ENCODE data around the gene GAS5. TPM values are rescaled to one million over a fixed set of nuclear protein-coding genes. Genes with fewer than 3 reads are reported as not detected.

The GAS5 gene
- total RNA-seq, 1 experiment from 2014 or later = 112 TPM

- Histone ChIP-seq H3K4me3 (ENCODE audit: low read length) (peak overlapping the region; percentile 100), H3F3A (ENCODE audit: low read length, unreplicated experiment) (peaks cover 35% of the 10 kb centered on the region), H4K20me1 (ENCODE audit: low read length) (peaks cover 44% of the 10 kb centered on the region), H3K27me3 (ENCODE audit: low read length) (no peaks in the 10 kb centered on the region), H3K79me2 (ENCODE audit: low read length) (peaks cover 29% of the 10 kb centered on the region), H3K9me3 (ENCODE audit: low read length) (no peaks in the 10 kb centered on the region), H3K36me3 (ENCODE audit: low read depth, low read length) (peaks cover 51% of the 10 kb centered on the region), H2AFZ (ENCODE audit: low read length) (no peak overlapping the region), H3K27ac (ENCODE audit: low read length) (no peak overlapping the region), H3K9ac (ENCODE audit: low read length) (no peak overlapping the region), H3K4me2 (ENCODE audit: low read length) (peak overlapping the region; percentile 99), H3K9me2 (replicated peaks; ENCODE audit: low read length) (no peaks in the 10 kb centered on the region), H3K4me1 (ENCODE audit: insufficient read depth, low read length) (peaks cover 16% of the 10 kb centered on the region)
- DNase-seq (no peak), ATAC-seq (no peak)
- POLR2A ChIA-PET (ENCODE audit: unreplicated experiment) = no interaction called here
- intact Hi-C loops (cut with micrococcal nuclease) = no loop called here
- TF ChIP-seq EZH2 (IDR thresholded peaks at IDR 0.05; ENCODE audit: low read length, unreplicated experiment) (no peak), CTCF (conservative IDR thresholded peaks at IDR 0.05; ENCODE audit: low read depth, low read length) (no peak), EZH2phosphoT487 (IDR thresholded peaks at IDR 0.05; ENCODE audit: borderline replicate concordance, low read length) (no peak)
- BruUV-seq (replicated peaks) = no TSS peak
- CTCF ChIA-PET = no interaction called here
Measured at GRCh38 chr1:173864179-173864867, 3.5 kb downstream of the GAS5 start.

- H3K9ac ChIP-seq (ENCODE audit: low read length) = no peak overlapping the region
- no peak for DNase-seq
- peaks cover 44% of the 10 kb centered on the region for H4K20me1 ChIP-seq (ENCODE audit: low read length)
- no peak for ATAC-seq
- no peak overlapping the region for H2AFZ ChIP-seq (ENCODE audit: low read length)
- peaks cover 12% of the 10 kb centered on the region; the same call in 1 of the 2 replicates for H3K4me1 ChIP-seq (ENCODE audit: insufficient read depth, low read length)
- H3F3A ChIP-seq (ENCODE audit: low read length, unreplicated experiment) = peaks cover 35% of the 10 kb centered on the region
- no TSS peak for BruUV-seq (replicated peaks)
- H3K27me3 ChIP-seq (ENCODE audit: low read length) = no peaks in the 10 kb centered on the region
- no peak overlapping the region for H3K4me3 ChIP-seq (ENCODE audit: low read length)
- no peak overlapping the region for H3K4me2 ChIP-seq (ENCODE audit: low read length)
- H3K9me2 ChIP-seq (replicated peaks; ENCODE audit: low read length) = no peaks in the 10 kb centered on the region
- POLR2A ChIA-PET (ENCODE audit: unreplicated experiment) = interaction anchor here (0.5 kb wide), 1 partner anchor 163 kb away, joined by 5 read pairs; no protein-coding TSS in a partner anchor
- H3K27ac ChIP-seq (ENCODE audit: low read length) = no peak overlapping the region
- H3K36me3 ChIP-seq (ENCODE audit: low read depth, low read length) = peaks cover 51% of the 10 kb centered on the region
- no peak for TF ChIP-seq CTCF (conservative IDR thresholded peaks at IDR 0.05; ENCODE audit: low read depth, low read length)
- TF ChIP-seq EZH2 (IDR thresholded peaks at IDR 0.05; ENCODE audit: low read length, unreplicated experiment) = no peak
- no peak for TF ChIP-seq EZH2phosphoT487 (IDR thresholded peaks at IDR 0.05; ENCODE audit: borderline replicate concordance, low read length)
- H3K9me3 ChIP-seq (ENCODE audit: low read length) = no peaks in the 10 kb centered on the region
- H3K79me2 ChIP-seq (ENCODE audit: low read length) = peaks cover 29% of the 10 kb centered on the region
- CTCF ChIA-PET = no interaction called here
- intact Hi-C loops (cut with micrococcal nuclease) = no loop called here
Measured at GRCh38 chr1:173863224-173864161, 4.3 kb downstream of the GAS5 start.

All from PC-3 (cell line).